SJSA1 (cell line): ENCODE results near the gene BACE2. TPM values are rescaled to one million over a fixed set of nuclear protein-coding genes. Genes with fewer than 3 reads are reported as not detected.
A peak's percentile ranks its signal among the peaks of the same experiment; 100 is the strongest.

ENCODE experiments used
- DNase-seq, 2 experiments: peaks; one replicate each; pipeline ENCODE4 v3.0.0-alpha.2; 2015 to 2020; ENCODE audit warnings: low spot score in 2 of 2, low read depth in 1 of 2
- H3K27ac ChIP-seq: fragments of 250-450 bp; sonication (Bioruptor Pico); 2 replicates; pipeline ENCODE4 v1.5.1; 2020; ENCODE audit warnings: mild to moderate bottlenecking, moderate library complexity
- H3K27me3 ChIP-seq: fragments of 250-450 bp; sonication (Bioruptor Pico); replicated peaks from 2 replicates; pipeline ENCODE4 v1.5.1; 2020; ENCODE audit warnings: mild to moderate bottlenecking, moderate library complexity
- H3K36me3 ChIP-seq: fragments of 250-450 bp; sonication (Bioruptor Pico); 2 replicates; pipeline ENCODE4 v1.5.1; 2020; ENCODE audit warnings: mild to moderate bottlenecking
- H3K4me1 ChIP-seq: fragments of 250-450 bp; sonication (Bioruptor Pico); replicated peaks from 2 replicates; pipeline ENCODE4 v1.6.1; 2021; ENCODE audit warnings: mild to moderate bottlenecking
- H3K4me3 ChIP-seq: fragments of 250-450 bp; sonication (Bioruptor Pico); 2 replicates; pipeline ENCODE4 v1.5.1; 2020; ENCODE audit warnings: mild to moderate bottlenecking
- H3K9me3 ChIP-seq: fragments of 250-450 bp; sonication (Bioruptor Pico); replicated peaks from 2 replicates; pipeline ENCODE4 v1.5.1; 2020; ENCODE audit warnings: mild to moderate bottlenecking
- total RNA-seq: library from RNA; depleted of rRNA; stranded (reverse); fragments of >200 nt; shearing (Covaris generic); gene quantifications from 2 replicates; pipeline ENCODE4 v1.2.3, GENCODE V29; 2014

The BACE2 gene
- total RNA-seq, 1 experiment from 2014 or later = 0.50 TPM

DNA sequence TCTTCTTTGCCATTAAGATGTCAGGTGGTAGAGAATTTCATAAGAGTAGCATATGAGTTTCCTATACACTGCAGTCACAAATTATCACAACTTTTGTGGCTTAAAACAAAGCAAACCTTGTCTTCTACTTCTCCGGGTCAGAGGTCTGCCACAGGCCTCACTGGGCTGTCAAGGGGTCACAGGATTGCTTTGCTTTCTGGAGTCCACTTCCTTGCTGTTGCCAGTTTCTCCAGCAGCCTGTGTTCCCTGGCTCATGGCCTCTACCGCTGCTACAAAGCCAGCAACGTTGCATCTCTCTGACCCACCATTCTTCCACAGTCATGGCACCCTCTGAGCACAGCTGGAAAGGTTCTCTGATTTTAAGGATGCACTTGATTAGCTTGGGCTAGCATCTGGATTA lies 6.5 kb upstream of the BACE2 start:
- Histone ChIP-seq H3K36me3 (no peaks in the 10 kb centered on the region), H3K27ac (no peak overlapping the region), H3K27me3 (peaks cover 7% of the 10 kb centered on the region), H3K9me3 (no peaks in the 10 kb centered on the region), H3K4me1 (no peaks in the 10 kb centered on the region), H3K4me3 (no peak overlapping the region)
- no peak for DNase-seq

GRCh38 chr21:41162096-41162495 lies 5.9 kb upstream of the BACE2 start:
- Histone ChIP-seq H3K4me3 (no peak overlapping the region), H3K27me3 (peaks cover 11% of the 10 kb centered on the region), H3K27ac (no peak overlapping the region), H3K4me1 (no peaks in the 10 kb centered on the region), H3K9me3 (no peaks in the 10 kb centered on the region), H3K36me3 (no peaks in the 10 kb centered on the region)
- no peak for DNase-seq

- peaks cover 18% of the 10 kb centered on the region for H3K27me3 ChIP-seq
- peaks cover 7% of the 10 kb centered on the region for H3K4me1 ChIP-seq
- no peaks in the 10 kb centered on the region for H3K9me3 ChIP-seq
- no peak overlapping the region for H3K27ac ChIP-seq
- no peak overlapping the region for H3K4me3 ChIP-seq
- DNase-seq = no peak
- H3K36me3 ChIP-seq = no peaks in the 10 kb centered on the region
Observed at GRCh38 chr21:41163091-41163490, 4.9 kb upstream of the BACE2 start.

- Histone ChIP-seq H3K27ac (no peak overlapping the region), H3K4me1 (peaks cover 13% of the 10 kb centered on the region), H3K4me3 (no peak overlapping the region), H3K9me3 (no peaks in the 10 kb centered on the region), H3K27me3 (peaks cover 25% of the 10 kb centered on the region), H3K36me3 (no peaks in the 10 kb centered on the region)
- DNase-seq = no peak
Observed at GRCh38 chr21:41164052-41164451, 3.9 kb upstream of the BACE2 start.

DNA sequence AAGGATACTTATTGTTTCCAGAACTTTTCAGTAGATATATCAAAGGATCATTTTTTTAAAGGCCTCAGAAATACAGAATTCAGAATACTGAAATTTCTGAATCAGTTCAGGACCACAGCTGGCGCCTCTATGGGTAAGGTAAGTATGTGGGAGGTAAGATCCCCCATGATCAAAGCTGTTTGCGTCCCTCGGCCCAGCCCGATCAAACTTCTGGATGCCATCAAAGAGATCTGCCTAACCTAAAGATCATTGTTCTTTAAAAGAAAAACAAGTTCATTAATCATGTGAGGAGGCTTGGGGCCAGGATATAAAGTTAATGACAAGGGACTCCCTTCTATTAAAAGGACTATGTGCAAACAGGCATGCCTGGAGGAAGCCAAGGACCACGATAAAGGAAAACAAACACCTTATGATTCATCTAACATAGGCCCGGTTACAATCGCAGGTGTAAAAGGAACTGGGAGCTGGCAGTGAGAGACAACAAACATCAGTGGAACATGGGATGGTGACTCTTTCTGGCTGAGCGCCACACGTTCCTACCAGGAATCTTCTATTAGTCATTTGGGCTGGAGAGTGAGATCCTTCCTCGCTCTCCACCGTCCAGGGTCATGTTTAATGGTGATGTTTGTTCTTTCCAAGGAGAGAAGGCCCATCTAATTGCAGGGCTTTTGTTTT lies 2.8 kb upstream of the BACE2 start:
- Histone ChIP-seq H3K4me1 (peaks cover 13% of the 10 kb centered on the region), H3K9me3 (no peaks in the 10 kb centered on the region), H3K27ac (no peak overlapping the region), H3K4me3 (no peak overlapping the region), H3K27me3 (peaks cover 34% of the 10 kb centered on the region), H3K36me3 (no peaks in the 10 kb centered on the region)
- no peak for DNase-seq

- Histone ChIP-seq H3K4me3 (no peak overlapping the region), H3K36me3 (no peaks in the 10 kb centered on the region), H3K27me3 (peaks cover 34% of the 10 kb centered on the region), H3K4me1 (peaks cover 13% of the 10 kb centered on the region), H3K9me3 (no peaks in the 10 kb centered on the region), H3K27ac (no peak overlapping the region)
- no peak for DNase-seq
Observed at GRCh38 chr21:41166884-41167283, 1.1 kb upstream of the BACE2 start.

GRCh38 chr21:41168391-41169257 lies 664 bp downstream of the BACE2 start:
- no peaks in the 10 kb centered on the region for H3K9me3 ChIP-seq
- H3K4me3 ChIP-seq = peak overlapping the region; percentile 36
- no peak for DNase-seq
- peaks cover 34% of the 10 kb centered on the region for H3K27me3 ChIP-seq
- H3K36me3 ChIP-seq = no peaks in the 10 kb centered on the region
- H3K4me1 ChIP-seq = peaks cover 13% of the 10 kb centered on the region
- H3K27ac ChIP-seq = no peak overlapping the region

- DNase-seq = no peak
- no peak overlapping the region for H3K4me3 ChIP-seq
- H3K36me3 ChIP-seq = no peaks in the 10 kb centered on the region
- H3K9me3 ChIP-seq = no peaks in the 10 kb centered on the region
- peaks cover 34% of the 10 kb centered on the region for H3K27me3 ChIP-seq
- H3K4me1 ChIP-seq = peaks cover 13% of the 10 kb centered on the region
- no peak overlapping the region for H3K27ac ChIP-seq
Observed at GRCh38 chr21:41169258-41169576, 1.3 kb downstream of the BACE2 start.

- DNase-seq = no peak
- no peak overlapping the region for H3K4me3 ChIP-seq
Observed at GRCh38 chr21:41169701-41170100, 1.7 kb downstream of the BACE2 start.

DNA sequence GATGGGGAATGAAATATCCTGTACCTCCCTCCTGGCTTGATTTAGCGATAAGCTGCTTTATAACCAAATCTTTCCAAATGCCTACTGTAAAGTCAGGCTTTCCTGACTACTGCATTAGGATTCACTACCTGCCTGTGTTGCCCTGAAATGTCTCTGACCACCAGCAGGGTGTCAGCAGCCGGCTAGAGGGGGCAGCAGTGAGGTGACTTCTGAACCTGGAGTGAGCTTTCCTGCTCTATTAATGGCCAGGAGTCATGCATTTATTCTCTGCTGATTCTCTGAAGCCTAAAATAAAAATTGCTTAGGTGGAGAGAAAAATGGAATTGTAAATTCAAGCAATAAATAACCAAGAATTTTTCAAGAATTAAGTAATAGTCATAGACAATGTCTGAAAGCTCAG lies 2.5 kb downstream of the BACE2 start:
- peaks cover 34% of the 10 kb centered on the region for H3K27me3 ChIP-seq
- peaks cover 13% of the 10 kb centered on the region for H3K4me1 ChIP-seq
- H3K27ac ChIP-seq = no peak overlapping the region
- H3K4me3 ChIP-seq = no peak overlapping the region
- no peaks in the 10 kb centered on the region for H3K36me3 ChIP-seq
- no peak for DNase-seq
- no peaks in the 10 kb centered on the region for H3K9me3 ChIP-seq

More at GRCh38 chr21:41169701-41170100, 1.7 kb downstream of the BACE2 start:
- H3K27me3 ChIP-seq = peaks cover 34% of the 10 kb centered on the region
- H3K36me3 ChIP-seq = no peaks in the 10 kb centered on the region
- H3K4me1 ChIP-seq = peaks cover 13% of the 10 kb centered on the region
- no peak overlapping the region for H3K27ac ChIP-seq
- H3K9me3 ChIP-seq = no peaks in the 10 kb centered on the region

DNA sequence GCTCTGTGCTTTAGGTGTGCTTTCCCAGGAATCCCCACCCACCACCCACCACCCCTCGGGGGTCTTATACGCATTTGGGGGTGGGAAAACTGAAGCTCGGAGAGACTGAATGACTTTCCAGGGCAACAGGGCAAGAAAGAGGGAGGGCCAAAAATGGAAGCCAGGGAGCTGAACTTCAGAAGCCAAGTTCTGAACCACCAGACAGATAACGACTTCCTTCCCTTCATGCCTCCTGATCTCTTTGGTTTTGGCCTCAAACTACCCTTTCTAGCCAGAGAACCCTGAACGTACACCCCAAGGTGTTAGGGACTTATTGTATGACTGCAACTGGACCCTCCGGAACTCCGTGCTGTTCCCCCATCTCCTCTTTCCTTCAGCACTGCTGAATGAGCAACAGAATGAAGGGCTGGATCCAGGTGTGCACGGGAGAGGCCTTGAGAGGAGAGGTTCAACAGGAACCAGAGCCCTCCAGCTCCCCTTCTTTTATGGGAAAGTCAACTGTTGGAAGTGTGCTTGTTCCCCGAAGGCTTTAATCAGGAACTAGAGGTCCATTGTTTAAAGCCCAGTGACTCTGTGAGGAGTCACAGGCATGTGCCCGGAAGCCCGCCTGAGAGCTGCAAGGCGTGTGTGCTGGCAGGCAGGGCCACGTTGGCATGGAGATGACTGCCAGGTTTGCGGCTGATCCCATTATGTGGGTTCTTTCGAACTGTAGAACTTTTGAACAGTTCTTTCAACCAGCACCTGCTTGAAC lies 3.1 kb downstream of the BACE2 start:
- no peak for DNase-seq
- H3K27ac ChIP-seq = no peak overlapping the region
- peaks cover 31% of the 10 kb centered on the region for H3K27me3 ChIP-seq
- peaks cover 13% of the 10 kb centered on the region for H3K4me1 ChIP-seq
- H3K36me3 ChIP-seq = no peaks in the 10 kb centered on the region
- H3K4me3 ChIP-seq = no peak overlapping the region
- no peaks in the 10 kb centered on the region for H3K9me3 ChIP-seq

DNA sequence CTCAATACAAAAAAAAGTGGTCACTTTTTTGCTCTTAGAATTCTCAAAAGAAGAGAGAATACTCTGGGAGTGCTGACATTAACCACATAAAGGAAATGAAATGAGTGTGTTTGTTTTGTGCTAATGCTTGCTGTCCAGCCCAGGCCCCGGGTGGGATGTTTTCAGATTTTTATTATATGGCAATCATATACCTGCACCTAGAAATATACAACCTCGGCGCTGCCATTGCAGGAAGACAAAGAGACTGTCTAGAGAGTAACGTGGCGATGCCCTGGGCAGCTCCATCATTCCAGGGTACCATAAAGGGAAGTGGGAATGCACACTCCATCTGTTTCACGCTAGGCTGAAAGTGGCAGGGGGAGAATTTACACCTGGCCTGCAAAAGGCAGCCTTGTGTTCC lies 7.1 kb downstream of the BACE2 start:
- H3K4me1 ChIP-seq = no peaks in the 10 kb centered on the region
- no peaks in the 10 kb centered on the region; the same call in 1 of the 2 replicates for H3K27me3 ChIP-seq
- DNase-seq = no peak
- no peaks in the 10 kb centered on the region for H3K36me3 ChIP-seq
- H3K9me3 ChIP-seq = no peaks in the 10 kb centered on the region
- H3K4me3 ChIP-seq = no peak overlapping the region
- no peak overlapping the region for H3K27ac ChIP-seq

DNA sequence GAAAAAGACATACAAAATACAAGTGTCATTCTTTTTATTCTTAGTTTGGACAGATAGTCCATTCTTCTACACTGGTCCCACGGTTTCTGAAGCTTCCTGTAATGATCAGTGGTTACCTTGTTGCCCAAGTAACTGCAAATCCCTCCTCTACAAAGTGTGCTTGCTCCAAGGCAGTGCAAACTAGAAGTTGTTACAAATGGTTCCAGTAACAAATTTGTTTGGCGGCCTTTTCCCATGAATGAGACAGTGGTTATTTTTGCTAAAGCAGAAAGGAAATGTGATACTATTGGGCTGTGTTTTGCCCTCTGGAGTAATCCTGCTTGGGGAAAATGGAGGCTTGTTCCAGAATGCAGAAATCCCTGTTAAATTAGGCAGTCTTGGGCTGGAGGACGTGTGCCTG lies 8.9 kb downstream of the BACE2 start:
- no peak overlapping the region for H3K27ac ChIP-seq
- no peaks in the 10 kb centered on the region for H3K36me3 ChIP-seq
- H3K4me1 ChIP-seq = no peaks in the 10 kb centered on the region
- no peaks in the 10 kb centered on the region for H3K9me3 ChIP-seq
- DNase-seq = no peak
- H3K27me3 ChIP-seq = no peaks in the 10 kb centered on the region
- no peak overlapping the region for H3K4me3 ChIP-seq

- Histone ChIP-seq H3K27me3 (no peaks in the 10 kb centered on the region), H3K27ac (no peak overlapping the region), H3K36me3 (no peaks in the 10 kb centered on the region), H3K4me3 (no peak overlapping the region), H3K9me3 (no peaks in the 10 kb centered on the region), H3K4me1 (no peaks in the 10 kb centered on the region)
- DNase-seq = no peak
Observed at GRCh38 chr21:41180752-41181151, 12.8 kb downstream of the BACE2 start.
